Breast epithelium (tissue), 3 donors: ENCODE measurements around the gene ERMARD.

Experiments used
- CTCF ChIP-seq, 3 donors: fragments of 450-650 bp; IDR thresholded peaks; one replicate each; pipeline ENCODE4 v1.5.1; 2016 to 2017; ENCODE audit warnings: antibody characterized with exemption in 3 of 3, mild to moderate bottlenecking in 3 of 3, moderate library complexity in 3 of 3
- POLR2A ChIP-seq: fragments of 450-650 bp; IDR thresholded peaks from one replicate; pipeline ENCODE4 v1.6.1; 2016; ENCODE audit warnings: antibody characterized with exemption, mild to moderate bottlenecking, moderate library complexity
- POLR2AphosphoS5 ChIP-seq, 3 donors: sonication (generic); formaldehyde crosslinking; IDR thresholded peaks; one replicate each; pipeline ENCODE4 v1.6.1; 2017; ENCODE audit warnings: antibody characterized with exemption in 3 of 3

GRCh38 chr6:169720207-169720855, 31.1 kb upstream of the ERMARD start:
- no peak for TF ChIP-seq POLR2A
- no peak for TF ChIP-seq CTCF (IDR thresholded peaks at IDR 0.05)
- no peak for TF ChIP-seq POLR2AphosphoS5 (IDR thresholded peaks at IDR 0.05)
